Astrocyte (in vitro differentiated cells and primary cell): ENCODE data around the gene KLHDC8A. TPM values are rescaled to one million over a fixed set of nuclear protein-coding genes. Genes with fewer than 3 reads are reported as not detected.

ENCODE experiments used
- DNase-seq: peaks from one replicate; pipeline ENCODE4 v3.0.0-alpha.2; 2010; ENCODE audit warnings: low read depth
- FAIRE-seq: peaks from 2 replicates; lab custom pipeline; 2011; peaks lifted over from hg19 to GRCh38; lab: Jason Lieb, UNC
- H2AFZ ChIP-seq: 2 replicates; pipeline ENCODE4 v1.6.0; 2012; ENCODE audit warnings: low read depth, low read length, inconsistent platforms
- H3K27ac ChIP-seq: 2 replicates; pipeline ENCODE4 v1.5.1; 2011; ENCODE audit warnings: low read depth, low read length, inconsistent platforms
- H3K27me3 ChIP-seq: 2 replicates; pipeline ENCODE4 v1.6.0; 2011; ENCODE audit warnings: low read length, inconsistent platforms; ENCODE audit not compliant: insufficient read depth
- H3K36me3 ChIP-seq: 2 replicates; pipeline ENCODE4 v1.5.1; 2011; ENCODE audit warnings: low read length, inconsistent platforms; ENCODE audit not compliant: insufficient read depth
- H3K4me1 ChIP-seq: 2 replicates; pipeline ENCODE4 v1.5.1; 2011; ENCODE audit warnings: low read length, inconsistent platforms; ENCODE audit not compliant: insufficient read depth
- H3K4me2 ChIP-seq: 2 replicates; pipeline ENCODE4 v1.6.0; 2012; ENCODE audit warnings: low read length, inconsistent platforms
- H3K4me3 ChIP-seq: 2 replicates; pipeline ENCODE4 v1.5.1; 2011; ENCODE audit warnings: low read depth, mild to moderate bottlenecking, low read length, inconsistent platforms; ENCODE audit not compliant: insufficient read depth
- H3K79me2 ChIP-seq: 2 replicates; pipeline ENCODE4 v1.6.0; 2012; ENCODE audit warnings: mild to moderate bottlenecking, low read length, inconsistent platforms; ENCODE audit not compliant: insufficient read depth
- H3K9ac ChIP-seq: 2 replicates; pipeline ENCODE4 v1.6.0; 2012; ENCODE audit warnings: mild to moderate bottlenecking, low read length, inconsistent platforms
- H3K9me3 ChIP-seq: 2 replicates; pipeline ENCODE4 v1.5.1; 2012; ENCODE audit warnings: low read depth, mild to moderate bottlenecking, low read length, inconsistent platforms; ENCODE audit not compliant: insufficient read depth
- H4K20me1 ChIP-seq: 2 replicates; pipeline ENCODE4 v1.6.0; 2012; ENCODE audit warnings: low read length, inconsistent platforms; ENCODE audit not compliant: insufficient read depth
- H3K27ac Mint-ChIP-seq: one replicate; pipeline ENCODE4 v1.8.0; 2021; ENCODE audit warnings: mild to moderate bottlenecking, mixed read lengths; ENCODE audit not compliant: unreplicated experiment
- H3K27me3 Mint-ChIP-seq: one replicate; pipeline ENCODE4 v1.8.0; 2021; ENCODE audit warnings: low read depth, mixed read lengths; ENCODE audit not compliant: unreplicated experiment
- H3K36me3 Mint-ChIP-seq: one replicate; pipeline ENCODE4 v1.8.0; 2021; ENCODE audit warnings: low read depth, mixed read lengths; ENCODE audit not compliant: unreplicated experiment
- H3K4me1 Mint-ChIP-seq: one replicate; pipeline ENCODE4 v1.8.0; 2021; ENCODE audit warnings: low read depth, mixed read lengths; ENCODE audit not compliant: unreplicated experiment
- H3K4me3 Mint-ChIP-seq: one replicate; pipeline ENCODE4 v1.8.0; 2021; ENCODE audit warnings: mild to moderate bottlenecking, moderate library complexity, mixed read lengths; ENCODE audit not compliant: unreplicated experiment
- H3K9me3 Mint-ChIP-seq: one replicate; pipeline ENCODE4 v1.8.0; 2021; ENCODE audit warnings: mild to moderate bottlenecking, mixed read lengths; ENCODE audit not compliant: unreplicated experiment
- EZH2 ChIP-seq: IDR thresholded peaks from 2 replicates; pipeline ENCODE4 v1.6.1; 2012; ENCODE audit warnings: mild to moderate bottlenecking, low read length, inconsistent platforms; ENCODE audit not compliant: insufficient read depth
- total RNA-seq: library from RNA; stranded (reverse); gene quantifications from 2 replicates; pipeline ENCODE4 v1.2.1, GENCODE V29; 2021
- TF ChIP-seq, protein P1 (sequence below): IDR thresholded peaks from 2 replicates; pipeline ENCODE4 v1.5.1; 2011; ENCODE audit warnings: low read depth, mild to moderate bottlenecking, inconsistent platforms, low read length, moderate library complexity; ENCODE audit not compliant: insufficient read depth

KLHDC8A gene
- total RNA-seq, 1 donor from 2014 or later = 0.39 TPM

DNA sequence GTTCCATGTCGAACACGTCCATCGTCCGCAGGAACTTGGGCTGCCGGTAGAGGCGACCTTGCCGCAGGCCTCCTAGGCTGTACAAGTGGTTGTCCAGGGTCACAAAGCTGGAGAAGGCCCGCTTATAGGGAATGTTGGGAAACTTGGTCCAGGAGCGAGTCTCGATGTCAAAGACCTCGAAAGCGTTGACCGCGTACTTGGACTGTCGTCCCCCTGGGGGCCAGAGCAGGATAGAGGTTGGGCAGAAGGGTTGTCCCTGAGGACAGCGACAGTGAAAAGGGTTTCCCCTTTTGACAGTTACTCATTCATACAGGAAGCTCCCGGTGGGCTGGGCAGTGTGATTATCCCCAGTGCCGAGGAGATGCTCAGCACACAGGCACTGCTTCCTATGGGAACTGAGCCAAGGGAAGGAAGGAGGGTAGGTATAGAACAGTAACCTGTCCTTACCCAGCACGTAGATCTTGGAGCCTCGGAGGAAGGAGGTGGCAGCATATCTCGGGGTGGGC, 17.5 kb downstream of the KLHDC8A start:
- no peak for TF ChIP-seq EZH2
- TF ChIP-seq, protein P1, sequence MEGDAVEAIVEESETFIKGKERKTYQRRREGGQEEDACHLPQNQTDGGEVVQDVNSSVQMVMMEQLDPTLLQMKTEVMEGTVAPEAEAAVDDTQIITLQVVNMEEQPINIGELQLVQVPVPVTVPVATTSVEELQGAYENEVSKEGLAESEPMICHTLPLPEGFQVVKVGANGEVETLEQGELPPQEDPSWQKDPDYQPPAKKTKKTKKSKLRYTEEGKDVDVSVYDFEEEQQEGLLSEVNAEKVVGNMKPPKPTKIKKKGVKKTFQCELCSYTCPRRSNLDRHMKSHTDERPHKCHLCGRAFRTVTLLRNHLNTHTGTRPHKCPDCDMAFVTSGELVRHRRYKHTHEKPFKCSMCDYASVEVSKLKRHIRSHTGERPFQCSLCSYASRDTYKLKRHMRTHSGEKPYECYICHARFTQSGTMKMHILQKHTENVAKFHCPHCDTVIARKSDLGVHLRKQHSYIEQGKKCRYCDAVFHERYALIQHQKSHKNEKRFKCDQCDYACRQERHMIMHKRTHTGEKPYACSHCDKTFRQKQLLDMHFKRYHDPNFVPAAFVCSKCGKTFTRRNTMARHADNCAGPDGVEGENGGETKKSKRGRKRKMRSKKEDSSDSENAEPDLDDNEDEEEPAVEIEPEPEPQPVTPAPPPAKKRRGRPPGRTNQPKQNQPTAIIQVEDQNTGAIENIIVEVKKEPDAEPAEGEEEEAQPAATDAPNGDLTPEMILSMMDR = no peak
- no peak overlapping the region for H2AFZ ChIP-seq
- no peak overlapping the region for H3K4me2 ChIP-seq
- Mint-ChIP-seq H3K27ac (no peak overlapping the region), H3K36me3 (no peaks in the 10 kb centered on the region), H3K4me3 (no peak overlapping the region), H3K9me3 (no peaks in the 10 kb centered on the region), H3K27me3 (peaks cover 38% of the 10 kb centered on the region), H3K4me1 (no peaks in the 10 kb centered on the region)
- H3K4me1 ChIP-seq = peaks cover 3% of the 10 kb centered on the region
- H3K27ac ChIP-seq = no peak overlapping the region
- no peaks in the 10 kb centered on the region for H3K79me2 ChIP-seq
- no peaks in the 10 kb centered on the region for H3K9me3 ChIP-seq
- no peaks in the 10 kb centered on the region for H3K36me3 ChIP-seq
- DNase-seq = no peak
- no peak overlapping the region for H3K4me3 ChIP-seq
- H3K9ac ChIP-seq = no peak overlapping the region
- H3K27me3 ChIP-seq = peaks cover 20% of the 10 kb centered on the region
- no peaks in the 10 kb centered on the region for H4K20me1 ChIP-seq
- FAIRE-seq = no peak

DNA sequence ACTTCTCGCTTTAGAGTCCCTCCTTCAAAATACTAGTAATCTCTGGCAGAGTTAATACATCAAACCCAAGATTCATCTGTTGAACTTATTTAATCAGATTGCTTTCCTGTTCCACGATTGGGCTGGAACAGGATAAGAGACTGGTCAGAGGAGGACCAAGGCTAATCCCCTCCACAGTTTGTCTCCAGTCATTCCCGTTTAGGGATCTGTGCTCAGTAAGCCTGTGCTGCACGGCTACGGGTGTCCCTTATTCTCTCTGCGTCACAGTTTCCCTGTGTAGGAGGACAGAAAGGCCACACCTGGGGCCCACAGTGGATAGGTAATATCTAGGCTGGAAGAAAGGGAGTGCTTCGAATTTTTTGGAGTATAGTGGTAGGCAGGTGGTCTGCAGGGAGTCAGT, 18.7 kb downstream of the KLHDC8A start:
- Mint-ChIP-seq H3K4me3 (no peak overlapping the region), H3K27ac (no peak overlapping the region), H3K27me3 (peaks cover 42% of the 10 kb centered on the region), H3K36me3 (no peaks in the 10 kb centered on the region), H3K4me1 (no peaks in the 10 kb centered on the region), H3K9me3 (no peaks in the 10 kb centered on the region)
- H3K27ac ChIP-seq = no peak overlapping the region
- H3K9me3 ChIP-seq = no peaks in the 10 kb centered on the region
- no peak for DNase-seq
- TF ChIP-seq, protein P1 = no peak
- TF ChIP-seq EZH2 = no peak
- H3K4me3 ChIP-seq = no peak overlapping the region
- no peaks in the 10 kb centered on the region for H4K20me1 ChIP-seq
- no peaks in the 10 kb centered on the region for H3K79me2 ChIP-seq
- FAIRE-seq = no peak
- H3K4me1 ChIP-seq = no peaks in the 10 kb centered on the region
- peaks cover 14% of the 10 kb centered on the region for H3K27me3 ChIP-seq
- no peaks in the 10 kb centered on the region for H3K36me3 ChIP-seq
- no peak overlapping the region for H3K4me2 ChIP-seq
- no peak overlapping the region for H3K9ac ChIP-seq
- no peak overlapping the region for H2AFZ ChIP-seq

DNA sequence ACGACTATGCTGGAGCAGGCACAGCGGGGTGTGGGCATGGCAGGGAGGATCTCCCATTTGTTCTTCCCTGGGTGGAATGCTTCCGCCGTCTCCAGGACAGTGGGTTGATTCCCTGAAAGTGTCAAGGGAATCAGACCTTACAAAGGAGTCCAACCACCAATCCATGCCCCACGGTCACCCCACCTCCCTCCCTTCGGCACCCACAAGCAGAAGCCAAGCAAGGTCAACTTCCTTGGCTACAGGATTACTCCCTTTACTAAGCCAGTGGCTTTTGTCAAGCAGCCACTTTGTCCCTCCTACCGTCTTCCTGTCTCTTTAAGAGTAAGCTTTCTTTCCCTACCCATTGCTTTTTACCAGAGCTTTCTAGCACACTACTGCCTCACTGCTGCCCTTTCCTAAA, 19.2 kb downstream of the KLHDC8A start:
- Histone ChIP-seq H3K4me2 (no peak overlapping the region), H3K27ac (no peak overlapping the region), H3K4me3 (no peak overlapping the region), H4K20me1 (no peaks in the 10 kb centered on the region), H3K4me1 (no peaks in the 10 kb centered on the region), H3K36me3 (no peaks in the 10 kb centered on the region), H3K9me3 (no peaks in the 10 kb centered on the region), H3K27me3 (peaks cover 12% of the 10 kb centered on the region), H3K9ac (no peak overlapping the region), H3K79me2 (no peaks in the 10 kb centered on the region), H2AFZ (no peak overlapping the region)
- no peaks in the 10 kb centered on the region for H3K4me1 Mint-ChIP-seq
- DNase-seq (no peak), FAIRE-seq (no peak)
- H3K36me3 Mint-ChIP-seq = no peaks in the 10 kb centered on the region
- H3K27ac Mint-ChIP-seq = no peak overlapping the region
- no peaks in the 10 kb centered on the region for H3K9me3 Mint-ChIP-seq
- peaks cover 42% of the 10 kb centered on the region for H3K27me3 Mint-ChIP-seq
- TF ChIP-seq, protein P1 = no peak
- no peak for TF ChIP-seq EZH2
- H3K4me3 Mint-ChIP-seq = no peak overlapping the region
